GM12864 (cell line): ENCODE measurements around the gene GABRR1.

Source experiments
- DNase-seq: peaks from one replicate; pipeline ENCODE4 v3.0.0-alpha.2; 2011; ENCODE audit warnings: low read depth
- H3K4me3 ChIP-seq: 2 replicates; pipeline ENCODE4 v1.5.1; 2011; ENCODE audit warnings: mild to moderate bottlenecking, low read depth, low read length, control low read depth
- CTCF ChIP-seq: IDR thresholded peaks from 2 replicates; pipeline ENCODE4 v1.5.1; 2011; ENCODE audit warnings: low read depth, mild to moderate bottlenecking, moderate library complexity, low read length, control low read depth, inconsistent platforms; ENCODE audit errors: missing control alignments

GABRR1 gene

GRCh38 chr6:89173634-89174033, 43.5 kb downstream of the GABRR1 start:
- TF ChIP-seq CTCF: no peak
- no peak for DNase-seq
- H3K4me3 ChIP-seq: no peak overlapping the region

- TF ChIP-seq CTCF: no peak
- no peak overlapping the region for H3K4me3 ChIP-seq
- no peak for DNase-seq
Observed at GRCh38 chr6:89172131-89172530, 45.0 kb downstream of the GABRR1 start.

GRCh38 chr6:89162047-89162371, 55.1 kb downstream of the GABRR1 start:
- no peak for DNase-seq
- no peak overlapping the region for H3K4me3 ChIP-seq
- no peak for TF ChIP-seq CTCF

- DNase-seq: no peak
- no peak for TF ChIP-seq CTCF
- H3K4me3 ChIP-seq: no peak overlapping the region
Observed at GRCh38 chr6:89161326-89162046, 55.7 kb downstream of the GABRR1 start.

GRCh38 chr6:89160331-89161092, 56.6 kb downstream of the GABRR1 start:
- no peak overlapping the region for H3K4me3 ChIP-seq
- DNase-seq: no peak
- TF ChIP-seq CTCF: no peak

- TF ChIP-seq CTCF: no peak
- no peak for DNase-seq
- H3K4me3 ChIP-seq: no peak overlapping the region
Observed at GRCh38 chr6:89154131-89154530, 63.0 kb downstream of the GABRR1 start.
